H9 (cell line): Measurements from ENCODE around the gene VSIR. TPM values are rescaled to one million over a fixed set of nuclear protein-coding genes. Genes with fewer than 3 reads are reported as not detected.

ENCODE experiments used
- DNase-seq: peaks from one replicate; pipeline ENCODE4 v3.0.0-alpha.2; 2017
- H2AFZ ChIP-seq: one replicate; pipeline ENCODE4 v1.6.1; 2013; ENCODE audit warnings: mild to moderate bottlenecking, low read length, control low read depth, moderate library complexity
- H2AK5ac ChIP-seq: 2 replicates; pipeline ENCODE4 v1.6.1; 2013; ENCODE audit warnings: low read length, control low read depth, mixed read lengths; ENCODE audit not compliant: insufficient read length
- H2BK120ac ChIP-seq: one replicate; pipeline ENCODE4 v1.6.1; 2013; ENCODE audit warnings: low read depth, mild to moderate bottlenecking, low read length, control low read depth, inconsistent platforms; ENCODE audit not compliant: poor library complexity, severe bottlenecking
- H2BK12ac ChIP-seq: 2 replicates; pipeline ENCODE4 v1.6.1; 2013; ENCODE audit warnings: low read length, control low read depth, mixed read lengths, low read depth; ENCODE audit not compliant: insufficient read length
- H2BK15ac ChIP-seq: 2 replicates; pipeline ENCODE4 v1.6.1; 2013; ENCODE audit warnings: low read depth, low read length, control low read depth
- H2BK20ac ChIP-seq: one replicate; pipeline ENCODE4 v1.6.1; 2013; ENCODE audit warnings: low read depth, mild to moderate bottlenecking, low read length, control low read depth, inconsistent platforms; ENCODE audit not compliant: poor library complexity, severe bottlenecking
- H2BK5ac ChIP-seq: 2 replicates; pipeline ENCODE4 v1.6.1; 2013; ENCODE audit warnings: low read length, control low read depth, mixed read lengths; ENCODE audit not compliant: insufficient read length
- H3K14ac ChIP-seq: 2 replicates; pipeline ENCODE4 v1.6.1; 2013; ENCODE audit warnings: low read length, control low read depth; ENCODE audit not compliant: insufficient read depth
- H3K18ac ChIP-seq: 2 replicates; pipeline ENCODE4 v1.6.1; 2013; ENCODE audit warnings: low read depth, mild to moderate bottlenecking, mixed read lengths, low read length, control low read depth; ENCODE audit not compliant: insufficient read length
- H3K23ac ChIP-seq: 2 replicates; pipeline ENCODE4 v1.6.1; 2013; ENCODE audit warnings: low read length, control low read depth, mixed read lengths, low read depth; ENCODE audit not compliant: insufficient read length
- H3K23me2 ChIP-seq: 2 replicates; pipeline ENCODE4 v1.6.1; 2013; ENCODE audit warnings: low read depth, mild to moderate bottlenecking, mixed read lengths, low read length, control low read depth; ENCODE audit not compliant: insufficient read length, poor library complexity, severe bottlenecking
- H3K27ac ChIP-seq: 2 replicates; pipeline ENCODE4 v1.5.1; 2013; ENCODE audit warnings: low read length, control low read depth, mixed read lengths, low read depth; ENCODE audit not compliant: insufficient read length
- H3K27me3 ChIP-seq: 2 replicates; pipeline ENCODE4 v1.6.1; 2013; ENCODE audit warnings: low read length, control low read depth, inconsistent platforms; ENCODE audit not compliant: insufficient read depth
- H3K4ac ChIP-seq: 2 replicates; pipeline ENCODE4 v1.6.1; 2013; ENCODE audit warnings: low read depth, mild to moderate bottlenecking, control low read depth, inconsistent platforms, low read length, moderate library complexity
- H3K4me1 ChIP-seq: 2 replicates; pipeline ENCODE4 v1.6.1; 2013; ENCODE audit warnings: low read length, control low read depth, inconsistent platforms; ENCODE audit not compliant: insufficient read depth
- H3K4me2 ChIP-seq: 2 replicates; pipeline ENCODE4 v1.6.1; 2013; ENCODE audit warnings: low read length, control low read depth, mixed read lengths; ENCODE audit not compliant: insufficient read length, insufficient read depth
- H3K56ac ChIP-seq: 2 replicates; pipeline ENCODE4 v1.6.1; 2013; ENCODE audit warnings: low read depth, mild to moderate bottlenecking, mixed read lengths, low read length, control low read depth; ENCODE audit not compliant: insufficient read length
- H3K79me1 ChIP-seq: 2 replicates; pipeline ENCODE4 v1.6.1; 2013; ENCODE audit warnings: low read depth, mild to moderate bottlenecking, moderate library complexity, low read length, control low read depth, inconsistent platforms; ENCODE audit not compliant: insufficient read depth, poor library complexity, severe bottlenecking
- H3K79me2 ChIP-seq: 2 replicates; pipeline ENCODE4 v1.6.1; 2013; ENCODE audit warnings: low read length, control low read depth, inconsistent platforms; ENCODE audit not compliant: insufficient read depth
- H3K9ac ChIP-seq: 2 replicates; pipeline ENCODE4 v1.6.1; 2013; ENCODE audit warnings: low read length, control low read depth, mixed read lengths; ENCODE audit not compliant: insufficient read length; ENCODE audit errors: extremely low read depth
- H3K9me3 ChIP-seq: one replicate; pipeline ENCODE4 v1.6.1; 2013; ENCODE audit warnings: low read depth, low read length, inconsistent platforms; ENCODE audit not compliant: control insufficient read depth
- H3T11ph ChIP-seq: one replicate; pipeline ENCODE4 v1.6.1; 2013; ENCODE audit warnings: mild to moderate bottlenecking, low read length, control low read depth, inconsistent platforms
- H4K20me1 ChIP-seq: one replicate; pipeline ENCODE4 v1.6.1; 2013; ENCODE audit not compliant: control insufficient read depth, insufficient read length, insufficient read depth
- H4K5ac ChIP-seq: 2 replicates; pipeline ENCODE4 v1.6.1; 2013; ENCODE audit warnings: low read depth, mild to moderate bottlenecking, mixed read lengths, low read length, control low read depth; ENCODE audit not compliant: insufficient read length
- H4K8ac ChIP-seq: replicated peaks from 2 replicates; pipeline ENCODE4 v1.6.1; 2013; ENCODE audit warnings: low read length, control low read depth, mixed read lengths, low read depth; ENCODE audit not compliant: insufficient read length
- H4K91ac ChIP-seq: 2 replicates; pipeline ENCODE4 v1.6.1; 2013; ENCODE audit warnings: low read depth, mild to moderate bottlenecking, moderate library complexity, mixed read lengths, low read length, control low read depth; ENCODE audit not compliant: insufficient read length
- H3K27ac Mint-ChIP-seq, 3 experiments: 2 replicates in 2 of 3; 3 replicates in 1 of 3; pipeline ENCODE4 v1.8.0; 2020 to 2021; ENCODE audit warnings: mixed read lengths in 3 of 3, mild to moderate bottlenecking in 1 of 3, moderate library complexity in 1 of 3
- H3K27me3 Mint-ChIP-seq: 2 replicates; pipeline ENCODE4 v1.8.0; 2021; ENCODE audit warnings: low read depth, mild to moderate bottlenecking, moderate library complexity, mixed read lengths
- H3K36me3 Mint-ChIP-seq, 3 experiments: 2 replicates in 2 of 3; 3 replicates in 1 of 3; pipeline ENCODE4 v1.8.0; 2020 to 2021; ENCODE audit warnings: low read depth in 3 of 3, mixed read lengths in 3 of 3; ENCODE audit not compliant: insufficient read depth in 1 of 3
- H3K4me1 Mint-ChIP-seq, 2 experiments: 2 replicates each; pipeline ENCODE4 v1.8.0; 2020; ENCODE audit warnings: mixed read lengths in 2 of 2
- H3K4me3 Mint-ChIP-seq, 2 experiments: 2 replicates in 1 of 2; 3 replicates in 1 of 2; pipeline ENCODE4 v1.8.0; 2020 to 2021; ENCODE audit warnings: mild to moderate bottlenecking in 2 of 2, mixed read lengths in 2 of 2, moderate library complexity in 1 of 2
- H3K9me3 Mint-ChIP-seq, 2 experiments: 2 replicates in 1 of 2; 3 replicates in 1 of 2; pipeline ENCODE4 v1.8.0; 2020; ENCODE audit warnings: mild to moderate bottlenecking in 2 of 2, mixed read lengths in 2 of 2, moderate library complexity in 1 of 2
- WGBS: extraction: QIAGEN DNeasy Blood & Tissue Kit; methylation state at CpG from one replicate; pipeline ENCODE4 v1.1.7; 2013; ENCODE audit warnings: missing lambda C conversion rate, low lambda C conversion rate, mixed read lengths; ENCODE audit not compliant: insufficient read length; ENCODE audit errors: extremely low coverage; 5-methylcytosine and 5-hydroxymethylcytosine counted together
- total RNA-seq: library from RNA; stranded (reverse); gene quantifications from 2 replicates; pipeline ENCODE4 v1.2.1, GENCODE V29; 2021
- TF ChIP-seq, protein P1 (sequence below): fragments of 200-600 bp; sonication (generic); conservative IDR thresholded peaks from 3 replicates; pipeline ENCODE4 v1.8.0; 2021; ENCODE audit warnings: antibody characterized with exemption, mild to moderate bottlenecking

Gene VSIR
- total RNA-seq, 1 experiment from 2014 or later, result 0.11 TPM

DNA sequence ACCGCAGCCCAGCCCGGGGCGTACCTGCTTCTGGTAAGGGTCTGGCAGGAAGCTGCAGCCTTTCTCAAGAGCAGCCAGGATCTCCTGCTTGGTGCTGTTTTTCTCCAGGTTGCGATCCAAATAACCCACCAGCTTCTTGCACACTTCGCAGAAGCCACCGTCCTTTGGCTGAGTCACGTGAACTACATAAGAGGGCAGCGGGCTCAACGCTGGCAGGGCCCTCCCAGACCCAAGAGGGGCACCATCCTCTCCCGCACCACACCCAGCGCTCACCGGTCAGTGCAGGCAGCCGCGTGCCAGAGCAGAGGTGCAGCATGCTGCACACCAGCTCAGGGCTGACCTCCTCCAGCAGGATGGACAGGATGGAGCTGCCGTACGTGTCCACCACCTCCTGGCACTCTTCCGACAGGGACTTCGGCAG lies 46.1 kb upstream of the VSIR start:
- Mint-ChIP-seq H3K27me3 (no peaks in the 10 kb centered on the region), H3K9me3 (no peaks in the 10 kb centered on the region), H3K4me3 (no peak overlapping the region), H3K36me3 (peaks cover 38 to 89% (median 83%) of the 10 kb centered on the region in 3 experiments; a peak in 6 of 7 replicates), H3K4me1 (no peaks in the 10 kb centered on the region), H3K27ac (no peak overlapping the region)
- H3K27me3 ChIP-seq, result no peaks in the 10 kb centered on the region
- no peaks in the 10 kb centered on the region for H3K79me2 ChIP-seq
- no peak overlapping the region for H2BK120ac ChIP-seq
- H3K14ac ChIP-seq, result no peak overlapping the region
- no peak overlapping the region for H3K4me2 ChIP-seq
- H4K91ac ChIP-seq, result no peak overlapping the region
- no CpG with 5 or more reads among the region's 18 CpGs for WGBS
- no peak overlapping the region for H3K23ac ChIP-seq
- H4K5ac ChIP-seq, result no peak overlapping the region
- no peaks in the 10 kb centered on the region for H4K20me1 ChIP-seq
- no peak overlapping the region for H4K8ac ChIP-seq
- TF ChIP-seq, protein P1, sequence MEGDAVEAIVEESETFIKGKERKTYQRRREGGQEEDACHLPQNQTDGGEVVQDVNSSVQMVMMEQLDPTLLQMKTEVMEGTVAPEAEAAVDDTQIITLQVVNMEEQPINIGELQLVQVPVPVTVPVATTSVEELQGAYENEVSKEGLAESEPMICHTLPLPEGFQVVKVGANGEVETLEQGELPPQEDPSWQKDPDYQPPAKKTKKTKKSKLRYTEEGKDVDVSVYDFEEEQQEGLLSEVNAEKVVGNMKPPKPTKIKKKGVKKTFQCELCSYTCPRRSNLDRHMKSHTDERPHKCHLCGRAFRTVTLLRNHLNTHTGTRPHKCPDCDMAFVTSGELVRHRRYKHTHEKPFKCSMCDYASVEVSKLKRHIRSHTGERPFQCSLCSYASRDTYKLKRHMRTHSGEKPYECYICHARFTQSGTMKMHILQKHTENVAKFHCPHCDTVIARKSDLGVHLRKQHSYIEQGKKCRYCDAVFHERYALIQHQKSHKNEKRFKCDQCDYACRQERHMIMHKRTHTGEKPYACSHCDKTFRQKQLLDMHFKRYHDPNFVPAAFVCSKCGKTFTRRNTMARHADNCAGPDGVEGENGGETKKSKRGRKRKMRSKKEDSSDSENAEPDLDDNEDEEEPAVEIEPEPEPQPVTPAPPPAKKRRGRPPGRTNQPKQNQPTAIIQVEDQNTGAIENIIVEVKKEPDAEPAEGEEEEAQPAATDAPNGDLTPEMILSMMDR, result no peak
- H2BK5ac ChIP-seq, result no peak overlapping the region
- no peaks in the 10 kb centered on the region for H3K23me2 ChIP-seq
- H2AFZ ChIP-seq, result no peak overlapping the region
- no peak overlapping the region for H3K4ac ChIP-seq
- no peak for DNase-seq
- H2BK15ac ChIP-seq, result no peak overlapping the region
- H3K18ac ChIP-seq, result no peak overlapping the region
- H3K27ac ChIP-seq, result no peak overlapping the region
- no peak overlapping the region for H3K56ac ChIP-seq
- H3K9ac ChIP-seq, result no peak overlapping the region
- H2BK12ac ChIP-seq, result no peak overlapping the region
- H2AK5ac ChIP-seq, result no peak overlapping the region
- H2BK20ac ChIP-seq, result no peak overlapping the region
- no peak overlapping the region for H3T11ph ChIP-seq
- peaks cover 5% of the 10 kb centered on the region; the same call in 1 of the 2 replicates for H3K4me1 ChIP-seq
- H3K79me1 ChIP-seq, result no peaks in the 10 kb centered on the region
- H3K9me3 ChIP-seq, result no peaks in the 10 kb centered on the region
